OCI-LY7 (cell line): ENCODE results near the gene RPLP2.

Experiments used
- EZH2phosphoT487 ChIP-seq: fragments of 200-600 bp; sonication (generic); IDR thresholded peaks from 2 replicates; pipeline ENCODE4 v1.6.1; 2018; ENCODE audit warnings: low read depth, borderline replicate concordance, mild to moderate bottlenecking, mixed run types, antibody characterized with exemption, low read length, moderate library complexity, mixed read lengths
- TF ChIP-seq, protein P1 (sequence below): fragments of 200-600 bp; sonication (generic); conservative IDR thresholded peaks from 2 replicates; pipeline ENCODE4 v1.5.1; 2014; ENCODE audit warnings: mild to moderate bottlenecking, antibody characterized with exemption, low read length, moderate library complexity, mixed read lengths

DNA sequence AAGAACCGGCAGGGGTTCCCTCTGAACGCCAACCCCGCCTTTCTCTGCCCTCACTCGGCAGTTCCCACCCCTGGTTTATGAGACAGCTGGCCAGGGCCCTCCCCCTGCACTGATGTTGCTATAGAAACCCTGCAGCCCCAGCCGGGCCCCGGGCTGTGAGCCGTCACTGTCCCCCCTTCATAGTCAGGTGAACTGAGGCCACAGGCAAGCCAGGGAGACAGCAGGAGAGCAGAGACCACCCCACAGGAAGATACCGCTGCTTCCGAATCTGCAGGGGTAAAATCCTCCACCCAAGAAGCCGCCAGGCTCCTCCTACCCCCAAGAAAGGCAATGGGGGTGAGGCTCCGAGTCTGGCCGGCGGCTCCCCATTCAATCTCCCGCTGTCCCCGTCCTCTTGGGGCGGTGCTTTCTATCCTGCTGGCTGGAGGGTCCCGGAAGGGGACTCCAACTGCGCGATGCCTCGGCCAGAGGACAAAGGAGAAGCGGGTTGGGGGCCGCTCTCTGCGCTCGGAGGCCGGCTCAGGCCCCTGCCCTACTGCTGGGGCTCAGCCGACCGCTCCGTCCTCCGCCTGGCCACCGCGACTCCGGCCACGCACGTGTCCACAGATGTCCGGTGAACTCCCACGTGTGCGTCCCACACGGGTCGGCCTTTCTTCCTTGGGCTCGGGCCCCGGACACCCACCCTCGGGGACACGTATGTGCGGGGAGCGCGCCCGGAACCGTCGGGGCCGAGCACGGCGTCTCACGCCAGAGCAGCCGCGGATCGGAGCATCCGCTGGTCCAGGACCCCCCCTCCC, 12.3 kb upstream of the RPLP2 start:
- TF ChIP-seq, protein P1, sequence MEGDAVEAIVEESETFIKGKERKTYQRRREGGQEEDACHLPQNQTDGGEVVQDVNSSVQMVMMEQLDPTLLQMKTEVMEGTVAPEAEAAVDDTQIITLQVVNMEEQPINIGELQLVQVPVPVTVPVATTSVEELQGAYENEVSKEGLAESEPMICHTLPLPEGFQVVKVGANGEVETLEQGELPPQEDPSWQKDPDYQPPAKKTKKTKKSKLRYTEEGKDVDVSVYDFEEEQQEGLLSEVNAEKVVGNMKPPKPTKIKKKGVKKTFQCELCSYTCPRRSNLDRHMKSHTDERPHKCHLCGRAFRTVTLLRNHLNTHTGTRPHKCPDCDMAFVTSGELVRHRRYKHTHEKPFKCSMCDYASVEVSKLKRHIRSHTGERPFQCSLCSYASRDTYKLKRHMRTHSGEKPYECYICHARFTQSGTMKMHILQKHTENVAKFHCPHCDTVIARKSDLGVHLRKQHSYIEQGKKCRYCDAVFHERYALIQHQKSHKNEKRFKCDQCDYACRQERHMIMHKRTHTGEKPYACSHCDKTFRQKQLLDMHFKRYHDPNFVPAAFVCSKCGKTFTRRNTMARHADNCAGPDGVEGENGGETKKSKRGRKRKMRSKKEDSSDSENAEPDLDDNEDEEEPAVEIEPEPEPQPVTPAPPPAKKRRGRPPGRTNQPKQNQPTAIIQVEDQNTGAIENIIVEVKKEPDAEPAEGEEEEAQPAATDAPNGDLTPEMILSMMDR: no peak
- TF ChIP-seq EZH2phosphoT487: no peak
